ENCODE results near the gene MYO16. TPM values are rescaled to one million over a fixed set of nuclear protein-coding genes. Genes with fewer than 3 reads are reported as not detected.

MYO16 gene
- total RNA-seq, 1 experiment from 2014 or later = 0.49 TPM

- no peak overlapping the region for H3K4me3 ChIP-seq (ENCODE audit: low read depth, low read length, poor library complexity, severe bottlenecking)
- peaks cover 11% of the 10 kb centered on the region for H3K9me3 ChIP-seq (ENCODE audit: low read depth, low read length, poor library complexity, severe bottlenecking)
- H3K27me3 ChIP-seq (replicated peaks; ENCODE audit: insufficient read depth, low read depth, low read length, poor library complexity) = no peaks in the 10 kb centered on the region
- no peak for DNase-seq (ENCODE audit: low spot score)
- no peaks in the 10 kb centered on the region for H3K4me1 ChIP-seq (ENCODE audit: insufficient read depth, low read length, poor library complexity, severe bottlenecking)
- CTCF ChIA-PET = no interaction called here
- H3K27ac ChIP-seq (ENCODE audit: low read depth, low read length, poor library complexity, severe bottlenecking) = no peak overlapping the region
- BruUV-seq (replicated peaks) = no TSS peak
- intact Hi-C loops (cut with micrococcal nuclease; ENCODE audit: unreplicated experiment) = no loop called here
- POLR2A ChIA-PET (ENCODE audit: low non-redundant PET) = no interaction called here
- no peaks in the 10 kb centered on the region for H3K36me3 ChIP-seq (ENCODE audit: insufficient read depth, low read length, poor library complexity, severe bottlenecking)
- no peak for TF ChIP-seq EZH2 (IDR thresholded peaks at IDR 0.05; ENCODE audit: borderline replicate concordance, low read depth, low read length, poor library complexity, severe bottlenecking)
- TF ChIP-seq, protein P1, sequence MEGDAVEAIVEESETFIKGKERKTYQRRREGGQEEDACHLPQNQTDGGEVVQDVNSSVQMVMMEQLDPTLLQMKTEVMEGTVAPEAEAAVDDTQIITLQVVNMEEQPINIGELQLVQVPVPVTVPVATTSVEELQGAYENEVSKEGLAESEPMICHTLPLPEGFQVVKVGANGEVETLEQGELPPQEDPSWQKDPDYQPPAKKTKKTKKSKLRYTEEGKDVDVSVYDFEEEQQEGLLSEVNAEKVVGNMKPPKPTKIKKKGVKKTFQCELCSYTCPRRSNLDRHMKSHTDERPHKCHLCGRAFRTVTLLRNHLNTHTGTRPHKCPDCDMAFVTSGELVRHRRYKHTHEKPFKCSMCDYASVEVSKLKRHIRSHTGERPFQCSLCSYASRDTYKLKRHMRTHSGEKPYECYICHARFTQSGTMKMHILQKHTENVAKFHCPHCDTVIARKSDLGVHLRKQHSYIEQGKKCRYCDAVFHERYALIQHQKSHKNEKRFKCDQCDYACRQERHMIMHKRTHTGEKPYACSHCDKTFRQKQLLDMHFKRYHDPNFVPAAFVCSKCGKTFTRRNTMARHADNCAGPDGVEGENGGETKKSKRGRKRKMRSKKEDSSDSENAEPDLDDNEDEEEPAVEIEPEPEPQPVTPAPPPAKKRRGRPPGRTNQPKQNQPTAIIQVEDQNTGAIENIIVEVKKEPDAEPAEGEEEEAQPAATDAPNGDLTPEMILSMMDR (conservative IDR thresholded peaks at IDR 0.05; ENCODE audit: low read depth, low read length) = no peak
These were observed 597.2 kb downstream of the MYO16 start for GRCh38 chr13:109226631-109227030.

- intact Hi-C loops (cut with micrococcal nuclease; ENCODE audit: unreplicated experiment) = no loop called here
- no TSS peak for BruUV-seq (replicated peaks)
- H3K36me3 ChIP-seq (ENCODE audit: insufficient read depth, low read length, poor library complexity, severe bottlenecking) = no peaks in the 10 kb centered on the region
- POLR2A ChIA-PET (ENCODE audit: low non-redundant PET) = no interaction called here
- no peaks in the 10 kb centered on the region for H3K27me3 ChIP-seq (replicated peaks; ENCODE audit: insufficient read depth, low read depth, low read length, poor library complexity)
- no peak for DNase-seq (ENCODE audit: low spot score)
- CTCF ChIA-PET = no interaction called here
- TF ChIP-seq EZH2 (IDR thresholded peaks at IDR 0.05; ENCODE audit: borderline replicate concordance, low read depth, low read length, poor library complexity, severe bottlenecking) = no peak
- TF ChIP-seq, protein P1 (conservative IDR thresholded peaks at IDR 0.05; ENCODE audit: low read depth, low read length) = no peak
- no peak overlapping the region for H3K4me3 ChIP-seq (ENCODE audit: low read depth, low read length, poor library complexity, severe bottlenecking)
- no peak overlapping the region for H3K27ac ChIP-seq (ENCODE audit: low read depth, low read length, poor library complexity, severe bottlenecking)
- no peaks in the 10 kb centered on the region for H3K4me1 ChIP-seq (ENCODE audit: insufficient read depth, low read length, poor library complexity, severe bottlenecking)
- H3K9me3 ChIP-seq (ENCODE audit: low read depth, low read length, poor library complexity, severe bottlenecking) = peaks cover 11% of the 10 kb centered on the region
These were observed 598.0 kb downstream of the MYO16 start for GRCh38 chr13:109227344-109227940.

DNA sequence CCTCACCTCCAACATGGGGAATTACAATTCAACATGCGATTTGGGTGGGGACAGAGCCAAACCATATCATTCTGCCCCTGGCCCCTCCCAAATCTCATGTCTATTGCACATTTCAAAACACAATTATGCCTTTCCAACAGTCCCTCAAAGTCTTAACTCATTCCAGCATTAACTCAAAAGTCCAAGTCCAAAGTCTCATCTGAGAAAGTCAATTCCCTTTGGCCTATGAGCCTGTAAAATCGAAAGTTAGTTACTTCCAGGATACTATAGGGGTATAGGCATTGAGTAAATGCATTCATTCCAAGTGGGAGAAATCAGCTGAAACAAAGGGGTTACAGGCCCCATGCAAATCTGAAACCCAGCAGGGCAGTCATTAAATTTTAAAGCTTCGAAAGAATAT, 598.8 kb downstream of the MYO16 start:
- peaks cover 6% of the 10 kb centered on the region for H3K9me3 ChIP-seq (ENCODE audit: low read depth, low read length, poor library complexity, severe bottlenecking)

More for the DNA sequence above, 598.8 kb downstream of the MYO16 start:
- CTCF ChIA-PET = no interaction called here
- BruUV-seq (replicated peaks) = no TSS peak
- Histone ChIP-seq H3K4me3 (ENCODE audit: low read depth, low read length, poor library complexity, severe bottlenecking) (no peak overlapping the region), H3K27ac (ENCODE audit: low read depth, low read length, poor library complexity, severe bottlenecking) (no peak overlapping the region), H3K36me3 (ENCODE audit: insufficient read depth, low read length, poor library complexity, severe bottlenecking) (no peaks in the 10 kb centered on the region), H3K4me1 (ENCODE audit: insufficient read depth, low read length, poor library complexity, severe bottlenecking) (no peaks in the 10 kb centered on the region), H3K27me3 (replicated peaks; ENCODE audit: insufficient read depth, low read depth, low read length, poor library complexity) (no peaks in the 10 kb centered on the region)
- POLR2A ChIA-PET (ENCODE audit: low non-redundant PET) = no interaction called here
- TF ChIP-seq, protein P1 (conservative IDR thresholded peaks at IDR 0.05; ENCODE audit: low read depth, low read length) = no peak
- TF ChIP-seq EZH2 (IDR thresholded peaks at IDR 0.05; ENCODE audit: borderline replicate concordance, low read depth, low read length, poor library complexity, severe bottlenecking) = no peak
- no peak for DNase-seq (ENCODE audit: low spot score)
- intact Hi-C loops (cut with micrococcal nuclease; ENCODE audit: unreplicated experiment) = no loop called here
